GM12872 (cell line): Measurements from ENCODE around the gene CACNA1C.

ENCODE experiments used
- CTCF ChIP-seq: IDR thresholded peaks from 3 replicates; pipeline ENCODE4 v1.5.1; 2011; ENCODE audit warnings: low read depth, mild to moderate bottlenecking, low read length, moderate library complexity; ENCODE audit not compliant: insufficient read depth

Gene CACNA1C

DNA sequence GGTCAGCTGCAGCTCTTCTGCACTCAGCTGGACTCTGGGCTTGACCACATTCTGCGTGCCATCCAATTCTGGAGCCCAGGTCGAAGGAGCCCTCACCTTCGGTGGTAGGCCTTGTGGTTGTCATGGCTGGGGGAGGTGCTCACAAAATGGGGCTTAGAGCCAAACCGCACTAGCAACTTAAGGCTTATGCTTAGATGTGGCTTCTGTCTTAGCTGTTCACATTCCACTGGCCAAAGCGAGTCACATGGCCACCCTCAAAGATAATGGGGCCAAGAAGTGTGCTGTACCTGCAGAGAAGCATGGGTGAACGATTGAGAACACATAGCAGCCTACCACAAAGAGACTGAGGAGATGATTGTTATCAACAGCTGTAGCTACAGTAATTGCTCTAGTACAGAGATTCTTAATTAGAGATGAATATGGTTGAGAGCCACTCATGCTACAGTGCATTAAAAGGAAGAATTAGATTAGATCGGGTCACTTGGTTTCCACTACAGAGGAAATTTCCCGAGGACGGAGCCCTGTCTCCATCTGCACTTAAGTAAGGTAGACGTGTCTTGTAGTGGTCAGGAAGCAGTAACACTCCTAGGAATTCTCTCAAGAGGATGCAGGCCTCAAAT lies 407.4 kb downstream of the CACNA1C start:
- TF ChIP-seq CTCF: no peak

DNA sequence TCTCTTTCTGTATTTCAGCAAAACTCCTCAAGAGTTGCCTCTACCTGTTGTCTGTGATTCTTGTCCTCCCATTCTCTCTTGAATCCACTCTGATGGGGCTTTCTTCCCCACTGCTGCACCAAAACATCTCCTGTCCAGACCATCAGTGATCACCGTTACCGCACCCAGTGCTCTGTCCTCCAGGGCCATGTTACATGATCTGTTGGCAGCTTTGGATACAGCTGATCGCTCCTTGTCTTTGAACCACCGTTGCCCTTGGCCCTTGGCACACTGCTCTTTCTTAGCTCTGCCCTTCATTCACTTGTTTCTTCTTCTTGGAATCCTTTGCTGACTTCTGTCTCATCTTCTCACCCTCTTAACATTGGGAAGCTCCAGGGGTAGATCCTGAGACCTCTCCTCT lies 408.3 kb downstream of the CACNA1C start:
- TF ChIP-seq CTCF: no peak

DNA sequence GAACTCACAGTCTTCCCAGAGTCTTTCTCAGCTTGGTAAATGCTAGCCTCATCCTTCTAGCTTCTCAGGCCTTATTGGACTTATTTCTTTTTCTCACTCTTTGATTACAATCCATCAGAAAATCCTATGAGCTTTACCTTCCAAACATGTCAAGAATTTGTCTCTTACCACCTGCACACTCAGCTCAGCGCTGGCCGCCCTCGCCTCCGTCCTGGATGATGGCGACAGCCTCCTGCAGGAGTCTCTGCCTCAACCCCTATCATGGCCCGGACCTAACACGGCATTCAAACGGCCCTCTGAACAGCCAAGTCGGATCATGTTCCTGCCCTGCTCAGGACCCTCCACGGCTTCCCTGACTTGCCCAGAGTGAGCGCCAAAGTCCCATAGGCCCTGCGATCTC lies 408.9 kb downstream of the CACNA1C start:
- TF ChIP-seq CTCF: no peak

DNA sequence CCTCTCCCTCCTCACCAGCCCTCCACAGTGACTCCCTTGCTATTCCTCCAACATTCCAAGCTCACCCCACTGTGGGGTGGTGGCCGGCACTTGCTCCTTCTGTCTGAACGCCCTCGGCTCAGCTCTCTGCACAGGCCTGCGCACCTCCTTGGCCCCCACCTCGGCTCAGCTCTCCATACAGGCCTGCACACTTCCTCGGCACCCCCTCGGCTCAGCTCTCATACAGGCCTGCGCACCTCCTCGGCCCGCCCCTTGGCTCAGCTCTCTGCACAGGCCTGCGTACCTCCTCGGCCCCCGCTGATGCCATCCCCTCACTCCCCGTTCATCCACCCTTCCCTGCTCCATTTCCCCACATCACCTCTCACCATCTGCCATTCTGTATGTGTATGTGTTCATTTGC lies 409.3 kb downstream of the CACNA1C start:
- TF ChIP-seq CTCF: no peak

DNA sequence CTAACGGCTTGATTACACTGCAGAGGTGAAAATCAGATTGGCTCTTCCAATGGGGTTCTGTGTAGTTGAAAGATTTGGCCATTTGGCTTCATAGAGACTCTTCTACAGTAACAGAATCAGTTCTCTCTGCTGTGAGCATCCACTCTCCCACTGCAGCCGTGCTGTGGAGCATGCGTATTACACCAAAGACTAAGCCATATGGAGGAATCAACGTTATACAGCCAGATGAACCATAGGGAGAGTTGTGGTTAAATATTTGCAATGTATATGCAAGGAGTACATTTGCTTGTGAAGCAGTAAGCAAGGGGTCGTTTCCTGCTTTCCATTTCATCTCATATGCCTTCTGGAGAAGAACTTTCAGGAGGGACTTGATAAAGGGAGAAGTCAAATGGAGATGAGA lies 410.9 kb downstream of the CACNA1C start:
- no peak for TF ChIP-seq CTCF

GRCh38 chr12:2465681-2466080 lies 412.9 kb downstream of the CACNA1C start:
- TF ChIP-seq CTCF: no peak

- no peak for TF ChIP-seq CTCF
These were observed 413.4 kb downstream of the CACNA1C start for GRCh38 chr12:2466211-2466610.
